IMR-90 (cell line): ENCODE results near the gene DENND1A. TPM values are rescaled to one million over a fixed set of nuclear protein-coding genes. Genes with fewer than 3 reads are reported as not detected.

ENCODE experiments used
- ATAC-seq: fragments of 200-7000 bp; cut with Tn5 transposase; 2 replicates; pipeline ENCODE4 v1.9.1; 2020; ENCODE audit warnings: low read depth, mild to moderate bottlenecking, moderate library complexity
- BruUV-seq: library from RNA; stranded (reverse); fragments of 400-500 nt; replicated peaks from 2 replicates; lab custom pipeline; 2021; lab: Mats Ljungman, UMichigan
- CTCF ChIA-PET: fragments of 300-600 bp; formaldehyde crosslinking; extraction: SDS; loops from one replicate; lab custom pipeline; 2021; ENCODE audit warnings: antibody characterized with exemption; lab: Yijun Ruan, JAX
- POLR2A ChIA-PET: fragments of 300-600 bp; sonication (Branson Sonifier 250); formaldehyde crosslinking; loops from one replicate; lab custom pipeline; 2022; ENCODE audit warnings: antibody characterized with exemption; ENCODE audit not compliant: unreplicated experiment; lab: Charles Lee
- DNase-seq: peaks from one replicate; pipeline ENCODE4 v3.0.0; 2013
- H2AFZ ChIP-seq: replicated peaks from 2 replicates; pipeline ENCODE3; 2013; ENCODE audit warnings: low read length, mild to moderate bottlenecking; ENCODE audit not compliant: poor library complexity
- H2AK5ac ChIP-seq: 2 replicates; pipeline ENCODE4 v1.6.1; 2013; ENCODE audit warnings: low read depth, low read length, inconsistent platforms
- H2AK9ac ChIP-seq: replicated peaks from 2 replicates; pipeline ENCODE3; 2013; ENCODE audit warnings: mild to moderate bottlenecking, low read depth, low read length, moderate library complexity; ENCODE audit not compliant: poor library complexity
- H2BK120ac ChIP-seq: 2 replicates; pipeline ENCODE4 v1.6.1; 2013; ENCODE audit warnings: low read depth, low read length, inconsistent platforms
- H2BK15ac ChIP-seq: 3 replicates; pipeline ENCODE4 v1.6.1; 2013; ENCODE audit warnings: low read depth, low read length, inconsistent platforms
- H2BK20ac ChIP-seq: 2 replicates; pipeline ENCODE4 v1.6.1; 2013; ENCODE audit warnings: low read depth, mild to moderate bottlenecking, inconsistent platforms, low read length, moderate library complexity
- H2BK5ac ChIP-seq: 2 replicates; pipeline ENCODE4 v1.6.1; 2013; ENCODE audit warnings: mild to moderate bottlenecking, low read depth, low read length, inconsistent platforms; ENCODE audit not compliant: poor library complexity, severe bottlenecking
- H3K14ac ChIP-seq: replicated peaks from 2 replicates; pipeline ENCODE4 v1.6.1; 2013; ENCODE audit warnings: low read depth, low read length, inconsistent platforms
- H3K18ac ChIP-seq: 2 replicates; pipeline ENCODE4 v1.6.1; 2013; ENCODE audit warnings: low read depth, low read length, control low read depth
- H3K23ac ChIP-seq: 2 replicates; pipeline ENCODE4 v1.6.1; 2013; ENCODE audit warnings: low read depth, low read length, inconsistent platforms
- H3K27ac ChIP-seq: 2 replicates; pipeline ENCODE4 v1.5.1; 2013; ENCODE audit warnings: mild to moderate bottlenecking, control low read depth, low read length; ENCODE audit not compliant: insufficient read depth
- H3K27me3 ChIP-seq: 2 replicates; pipeline ENCODE4 v1.6.1; 2013; ENCODE audit warnings: low read length; ENCODE audit not compliant: control insufficient read depth, insufficient read depth
- H3K36me3 ChIP-seq: 2 replicates; pipeline ENCODE4 v1.6.1; 2013; ENCODE audit warnings: low read length, mixed read lengths; ENCODE audit not compliant: control insufficient read depth, insufficient read depth
- H3K4ac ChIP-seq: 2 replicates; pipeline ENCODE4 v1.6.1; 2013; ENCODE audit warnings: low read depth, low read length, inconsistent platforms
- H3K4me1 ChIP-seq: 2 replicates; pipeline ENCODE4 v1.6.1; 2013; ENCODE audit warnings: low read length, mixed read lengths; ENCODE audit not compliant: control insufficient read depth, insufficient read depth
- H3K4me2 ChIP-seq: 2 replicates; pipeline ENCODE4 v1.6.1; 2013; ENCODE audit warnings: low read depth, mild to moderate bottlenecking, control low read depth, low read length, moderate library complexity
- H3K4me3 ChIP-seq: 2 replicates; pipeline ENCODE4 v1.5.1; 2013; ENCODE audit warnings: low read depth, mild to moderate bottlenecking, control low read depth, low read length, moderate library complexity; ENCODE audit not compliant: insufficient read depth
- H3K56ac ChIP-seq: 2 replicates; pipeline ENCODE4 v1.6.1; 2013; ENCODE audit warnings: low read length, inconsistent platforms; ENCODE audit not compliant: insufficient read depth; ENCODE audit errors: extremely low read depth
- H3K79me1 ChIP-seq, 2 experiments: 2 replicates each; pipeline ENCODE4 v1.6.1; 2013; ENCODE audit warnings: low read length in 2 of 2, inconsistent platforms in 1 of 2, low read depth in 1 of 2
- H3K9ac ChIP-seq: 2 replicates; pipeline ENCODE4 v1.6.1; 2013; ENCODE audit warnings: low read depth, low read length, control low read depth
- H3K9me1 ChIP-seq: 2 replicates; pipeline ENCODE4 v1.6.1; 2013; ENCODE audit warnings: low read length, inconsistent platforms; ENCODE audit not compliant: insufficient read depth
- H3K9me3 ChIP-seq: 2 replicates; pipeline ENCODE4 v1.6.1; 2013; ENCODE audit warnings: low read length; ENCODE audit not compliant: control insufficient read depth, insufficient read depth
- H4K20me1 ChIP-seq: 2 replicates; pipeline ENCODE4 v1.6.1; 2013; ENCODE audit warnings: low read length, inconsistent platforms; ENCODE audit not compliant: insufficient read depth
- H4K5ac ChIP-seq: 2 replicates; pipeline ENCODE4 v1.6.1; 2013; ENCODE audit warnings: mild to moderate bottlenecking, low read depth, low read length, control low read depth
- H4K8ac ChIP-seq, 2 experiments: 2 replicates each; pipeline ENCODE4 v1.6.1; 2013; ENCODE audit warnings: low read depth in 2 of 2, low read length in 2 of 2, control low read depth in 1 of 2, inconsistent platforms in 1 of 2
- H4K91ac ChIP-seq: 2 replicates; pipeline ENCODE4 v1.6.1; 2013; ENCODE audit warnings: low read depth, low read length, inconsistent platforms; ENCODE audit not compliant: insufficient read depth
- BHLHE40 ChIP-seq: fragments of 150-350 bp; IDR thresholded peaks from 2 replicates; pipeline ENCODE4 v1.6.1; 2016; ENCODE audit warnings: mild to moderate bottlenecking, low read depth, low read length
- WGBS, 2 experiments: methylation state at CpG; one replicate each; pipeline versions ENCODE4 v1.1.5 to v1.1.7; 2013; ENCODE audit warnings: missing lambda C conversion rate in 2 of 2; ENCODE audit not compliant: insufficient read length in 1 of 2; ENCODE audit errors: extremely low coverage in 2 of 2; 5-methylcytosine and 5-hydroxymethylcytosine counted together
- dilution Hi-C: fragments of 300-500 bp; cut with HindIII; formaldehyde crosslinking; loops from one replicate; pipeline ENCODE4 v1.14.3; 2018; ENCODE audit warnings: low sequenced_read_pairs; ENCODE audit not compliant: unreplicated experiment
- in situ Hi-C: fragments of 300-500 bp; cut with MboI; formaldehyde crosslinking; loops from 3 replicates; pipeline ENCODE4 v1.14.3; 2019; ENCODE audit warnings: low sequenced_read_pairs, inconsistent platforms, mixed read lengths
- intact Hi-C: fragments of 100-400 bp; cut with micrococcal nuclease; formaldehyde crosslinking; loops from 2 replicates; pipeline ENCODE4 v1.10.0; 2022
- polyA plus RNA-seq, 3 experiments: library from polyadenylated mRNA; depleted of rRNA; stranded (reverse); fragments of >200 nt; gene quantifications; 2 replicates each; pipeline ENCODE4 v1.2.3, GENCODE V29; 2012; ENCODE audit warnings: low replicate concordance in 1 of 3
- total RNA-seq: library from RNA; depleted of rRNA; stranded (reverse); fragments of >200 nt; gene quantifications from 2 replicates; pipeline ENCODE4 v1.2.3, GENCODE V29; 2012

Gene DENND1A
- total and polyA plus RNA-seq, 2 of the 4 experiments (the other 2 are of a cell fraction): 21.4 to 27.6 TPM

DNA sequence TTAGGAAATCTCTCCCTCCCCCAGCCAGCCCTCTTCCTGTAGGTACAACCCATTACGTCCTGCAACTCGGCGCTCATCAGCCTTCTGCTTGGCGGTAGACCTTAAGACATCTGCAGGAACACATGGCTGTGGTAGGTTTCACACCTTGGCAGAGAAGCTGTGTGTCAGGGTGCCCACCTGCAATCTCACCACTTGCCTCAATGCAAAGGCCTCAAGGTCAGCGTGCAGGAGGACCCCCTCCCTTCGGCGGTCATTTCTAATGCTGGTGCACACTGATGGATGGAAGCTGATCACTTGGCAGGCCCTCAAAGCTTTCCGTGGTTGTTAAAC lies 506.6 kb downstream of the DENND1A start:
- Histone ChIP-seq H2AFZ (no peak overlapping the region), H3K4me1 (no peaks in the 10 kb centered on the region), H4K91ac (no peak overlapping the region), H3K9me1 (no peaks in the 10 kb centered on the region; the same call in 1 of the 2 replicates), H3K4me2 (no peak overlapping the region), H4K20me1 (no peaks in the 10 kb centered on the region), H2BK20ac (no peak overlapping the region), H2BK5ac (no peak overlapping the region), H3K9me3 (no peaks in the 10 kb centered on the region), H3K9ac (no peak overlapping the region), H3K4ac (no peak overlapping the region), H3K27ac (no peak overlapping the region), H4K8ac (no peak overlapping the region), H2AK5ac (no peak overlapping the region), H4K5ac (no peak overlapping the region), H3K36me3 (no peaks in the 10 kb centered on the region), H2AK9ac (no peak overlapping the region), H3K4me3 (no peak overlapping the region), H2BK120ac (no peak overlapping the region), H3K23ac (no peak overlapping the region), H3K79me1 (no peaks in the 10 kb centered on the region), H2BK15ac (no peak overlapping the region), H3K27me3 (no peaks in the 10 kb centered on the region), H3K14ac (no peak overlapping the region), H3K18ac (no peak overlapping the region), H3K56ac (no peak overlapping the region)
- in situ Hi-C loops: no loop called here
- no peak for DNase-seq
- dilution Hi-C loops: no loop called here
- CTCF ChIA-PET: no interaction called here
- no TSS peak for BruUV-seq
- 82% methylated on average over 3 of the region's 8 CpGs; no CpG with 5 or more reads in 1 of the 2 experiments for WGBS, 2 experiments
- intact Hi-C loops: no loop called here
- TF ChIP-seq BHLHE40: no peak
- POLR2A ChIA-PET: no interaction called here
- no peak for ATAC-seq
